Activated CD4-positive, alpha-beta T cell treated with anti-CD3 and anti-CD28 coated beads, Interleukin-2, amount 50 U/mL, for 24 hours (primary cell): Measurements from ENCODE around the gene LRP4.

ENCODE experiments used
- DNase-seq, 2 donors: peaks; one replicate each; pipeline ENCODE4 v3.0.0-alpha.2; 2020; ENCODE audit warnings: low read depth in 1 of 2, low spot score in 1 of 2

LRP4 gene

GRCh38 chr11:46894506-46894905, 23.8 kb downstream of the LRP4 start:
- DNase-seq = no peak

- DNase-seq = no peak
Measured at GRCh38 chr11:46892838-46893237, 25.5 kb downstream of the LRP4 start.

- no peak for DNase-seq
Measured at GRCh38 chr11:46892109-46892508, 26.2 kb downstream of the LRP4 start.

- no peak for DNase-seq
Measured at GRCh38 chr11:46890665-46891064, 27.7 kb downstream of the LRP4 start.

- peak; percentile 52 to 75 for DNase-seq
Measured at GRCh38 chr11:46889689-46890475, 28.5 kb downstream of the LRP4 start.

GRCh38 chr11:46889251-46889650, 29.1 kb downstream of the LRP4 start:
- DNase-seq = no peak

GRCh38 chr11:46888636-46889035, 29.7 kb downstream of the LRP4 start:
- no peak for DNase-seq

GRCh38 chr11:46886211-46886610, 32.1 kb downstream of the LRP4 start:
- no peak for DNase-seq

- no peak for DNase-seq
Measured at GRCh38 chr11:46879056-46879585, 39.2 kb downstream of the LRP4 start.

- DNase-seq = no peak
Measured at GRCh38 chr11:46877580-46877979, 40.8 kb downstream of the LRP4 start.

- DNase-seq = no peak
Measured at GRCh38 chr11:46876471-46876870, 41.9 kb downstream of the LRP4 start.

GRCh38 chr11:46874586-46874985, 43.8 kb downstream of the LRP4 start:
- no peak for DNase-seq

GRCh38 chr11:46868912-46869311, 49.4 kb downstream of the LRP4 start:
- no peak for DNase-seq

GRCh38 chr11:46865340-46865739, 53.0 kb downstream of the LRP4 start:
- DNase-seq = no peak

- DNase-seq = no peak
Measured at GRCh38 chr11:46860218-46860617, 58.1 kb downstream of the LRP4 start.

GRCh38 chr11:46858920-46859546, 59.3 kb downstream of the LRP4 start:
- DNase-seq = no peak

- DNase-seq = no peak
Measured at GRCh38 chr11:46857666-46858065, 60.7 kb downstream of the LRP4 start.

GRCh38 chr11:46856605-46857343, 61.6 kb downstream of the LRP4 start:
- no peak for DNase-seq

- DNase-seq = no peak
Measured at GRCh38 chr11:46855863-46856262, 62.5 kb downstream of the LRP4 start.

GRCh38 chr11:46855167-46855566, 63.2 kb downstream of the LRP4 start:
- no peak for DNase-seq

GRCh38 chr11:46850829-46851380, 67.4 kb downstream of the LRP4 start:
- DNase-seq = no peak

GRCh38 chr11:46849631-46850030, 68.7 kb downstream of the LRP4 start:
- no peak for DNase-seq
